Measurements from ENCODE around the gene RELN.
"Not testable (repeated sequence)": the region's sequence is repeated elsewhere in the genome, so short reads cannot be mapped to it uniquely, and the experiment has no call there.

Gene RELN

GRCh38 chr7:103989200-103989784 lies at the start of gene RELN:
Gene RELN (minus strand): TSS chr7:103989658. CDS start chr7:103989356, 302 bp downstream.
- no peak for DNase-seq

- no peak for DNase-seq
Measured at GRCh38 chr7:104038136-104038535, 48.7 kb upstream of the RELN start.

- DNase-seq, result not testable (repeated sequence)
Measured at GRCh38 chr7:104036889-104037288, 47.4 kb upstream of the RELN start.

- DNase-seq, result no peak
Measured at GRCh38 chr7:104035351-104035750, 45.9 kb upstream of the RELN start.

GRCh38 chr7:104034679-104035078 lies 45.2 kb upstream of the RELN start:
- DNase-seq, result no peak

GRCh38 chr7:104033837-104034236 lies 44.4 kb upstream of the RELN start:
- no peak for DNase-seq

GRCh38 chr7:104032486-104032885 lies 43.0 kb upstream of the RELN start:
- DNase-seq, result no peak

- DNase-seq, result no peak
Measured at GRCh38 chr7:104029765-104030164, 40.3 kb upstream of the RELN start.

GRCh38 chr7:104024632-104025031 lies 35.2 kb upstream of the RELN start:
- no peak for DNase-seq

- DNase-seq, result no peak
Measured at GRCh38 chr7:104023100-104023499, 33.6 kb upstream of the RELN start.

- no peak for DNase-seq
Measured at GRCh38 chr7:104018425-104018824, 29.0 kb upstream of the RELN start.

- DNase-seq, result no peak
Measured at GRCh38 chr7:104017001-104017400, 27.5 kb upstream of the RELN start.

- no peak for DNase-seq
Measured at GRCh38 chr7:104012835-104013234, 23.4 kb upstream of the RELN start.

GRCh38 chr7:104011829-104012228 lies 22.4 kb upstream of the RELN start:
- no peak for DNase-seq

GRCh38 chr7:104010052-104010909 lies 20.8 kb upstream of the RELN start:
- DNase-seq, result no peak

- no peak for DNase-seq
Measured at GRCh38 chr7:104008107-104008506, 18.6 kb upstream of the RELN start.

GRCh38 chr7:104007614-104008013 lies 18.2 kb upstream of the RELN start:
- no peak for DNase-seq

GRCh38 chr7:104005197-104005596 lies 15.7 kb upstream of the RELN start:
- DNase-seq, result no peak

GRCh38 chr7:103996639-103997038 lies 7.2 kb upstream of the RELN start:
- no peak for DNase-seq

GRCh38 chr7:103996017-103996551 lies 6.6 kb upstream of the RELN start:
- DNase-seq, result no peak

GRCh38 chr7:103995554-103995953 lies 6.1 kb upstream of the RELN start:
- DNase-seq, result no peak

- DNase-seq, result no peak
Measured at GRCh38 chr7:103993551-103993950, 4.1 kb upstream of the RELN start.

GRCh38 chr7:103991406-103991805 lies 1.9 kb upstream of the RELN start:
- no peak for DNase-seq

GRCh38 chr7:103990991-103991390 lies 1.5 kb upstream of the RELN start:
- no peak for DNase-seq
